Measurements from ENCODE around the gene FUNDC1.

FUNDC1 gene

GRCh38 chrX:44474410-44474809 is 68.2 kb downstream of the FUNDC1 start:
- no peak for DNase-seq
